MM.1S (cell line): Measurements from ENCODE around the gene STAMBPL1.

Experiments
- EZH2phosphoT487 ChIP-seq: fragments of 300-600 bp; sonication (generic); IDR thresholded peaks from 2 replicates; pipeline ENCODE4 v1.6.1; 2018; ENCODE audit warnings: antibody characterized with exemption, low read length
- TF ChIP-seq, protein P1 (sequence below): fragments of 300-600 bp; sonication (generic); IDR thresholded peaks from 2 replicates; pipeline ENCODE4 v1.5.1; 2016; ENCODE audit warnings: antibody characterized with exemption, low read length, mixed read lengths

DNA sequence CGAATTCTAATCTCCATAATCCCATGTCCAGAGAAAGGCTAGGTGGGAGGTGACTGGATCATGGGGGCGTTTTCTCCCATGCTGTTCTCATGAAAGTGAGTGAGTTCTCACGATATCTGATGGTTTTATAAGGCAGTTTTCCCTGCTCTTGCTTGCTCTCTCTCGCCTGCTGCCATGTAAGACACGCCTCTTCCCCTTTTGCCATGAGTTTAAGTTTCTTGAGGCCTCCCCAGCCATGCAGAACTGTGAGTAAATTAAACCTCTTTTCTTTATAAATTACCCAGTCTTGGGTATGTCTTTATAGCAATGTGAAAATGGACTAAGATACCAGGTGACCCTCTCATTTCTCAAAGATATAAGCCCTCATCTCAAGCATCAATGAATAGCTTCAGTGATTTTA lies 73.6 kb downstream of the STAMBPL1 start:
- TF ChIP-seq, protein P1, sequence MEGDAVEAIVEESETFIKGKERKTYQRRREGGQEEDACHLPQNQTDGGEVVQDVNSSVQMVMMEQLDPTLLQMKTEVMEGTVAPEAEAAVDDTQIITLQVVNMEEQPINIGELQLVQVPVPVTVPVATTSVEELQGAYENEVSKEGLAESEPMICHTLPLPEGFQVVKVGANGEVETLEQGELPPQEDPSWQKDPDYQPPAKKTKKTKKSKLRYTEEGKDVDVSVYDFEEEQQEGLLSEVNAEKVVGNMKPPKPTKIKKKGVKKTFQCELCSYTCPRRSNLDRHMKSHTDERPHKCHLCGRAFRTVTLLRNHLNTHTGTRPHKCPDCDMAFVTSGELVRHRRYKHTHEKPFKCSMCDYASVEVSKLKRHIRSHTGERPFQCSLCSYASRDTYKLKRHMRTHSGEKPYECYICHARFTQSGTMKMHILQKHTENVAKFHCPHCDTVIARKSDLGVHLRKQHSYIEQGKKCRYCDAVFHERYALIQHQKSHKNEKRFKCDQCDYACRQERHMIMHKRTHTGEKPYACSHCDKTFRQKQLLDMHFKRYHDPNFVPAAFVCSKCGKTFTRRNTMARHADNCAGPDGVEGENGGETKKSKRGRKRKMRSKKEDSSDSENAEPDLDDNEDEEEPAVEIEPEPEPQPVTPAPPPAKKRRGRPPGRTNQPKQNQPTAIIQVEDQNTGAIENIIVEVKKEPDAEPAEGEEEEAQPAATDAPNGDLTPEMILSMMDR, result no peak
- no peak for TF ChIP-seq EZH2phosphoT487
